ENCODE data around the gene FZD4. TPM values are rescaled to one million over a fixed set of nuclear protein-coding genes. Genes with fewer than 3 reads are reported as not detected.
"Not testable (repeated sequence)": the region's sequence is repeated elsewhere in the genome, so short reads cannot be mapped to it uniquely, and the experiment has no call there.

FZD4 gene
- polyA plus RNA-seq, 2 donors = 1.4 to 2.0 TPM

DNA sequence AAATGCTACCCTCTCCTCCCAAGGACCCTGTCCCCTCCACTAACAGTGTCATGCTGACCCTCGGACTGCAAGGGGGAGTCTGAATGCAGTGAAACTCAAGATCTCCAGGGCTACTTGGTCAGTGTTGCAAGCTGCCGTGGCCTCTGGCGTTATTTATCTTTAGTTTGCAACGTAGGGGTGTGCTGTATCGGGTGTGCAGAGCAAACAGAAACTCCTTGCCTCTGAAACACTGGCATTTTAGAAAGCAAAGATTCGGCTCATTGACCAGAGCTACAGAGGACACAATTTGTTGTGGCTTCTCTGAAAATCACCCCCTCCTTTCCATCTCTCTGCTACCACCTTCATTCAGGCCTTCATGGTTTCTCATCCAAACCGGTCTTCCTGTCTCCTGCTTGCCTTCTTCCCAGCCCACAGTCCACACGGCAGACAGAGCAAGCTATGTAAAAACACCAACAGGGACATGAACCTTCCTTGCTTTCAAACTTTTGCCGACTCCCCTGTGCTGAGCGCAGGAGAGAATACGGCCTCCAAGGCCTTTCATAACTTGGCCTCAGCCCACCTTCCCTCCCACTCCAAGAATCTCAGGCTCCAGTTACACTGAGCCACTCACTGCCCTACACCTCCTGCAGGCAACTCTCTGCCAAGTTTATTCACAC is 14.9 kb downstream of the FZD4 start:
- H3K4me3 ChIP-seq (ENCODE audit: low read depth in 1 of 2, low read length in 2 of 2) = no peak overlapping the region
- H3K9me3 ChIP-seq (ENCODE audit: control insufficient read depth in 2 of 2, insufficient read depth in 1 of 2, low read depth in 1 of 2, low read length in 1 of 2) = no peaks in the 10 kb centered on the region
- no peaks in the 10 kb centered on the region for H3K4me1 ChIP-seq (ENCODE audit: control insufficient read depth in 2 of 2, insufficient read depth in 2 of 2, low read length in 1 of 2)
- WGBS, 2 donors = 42 to 48% methylated on average over 11 of the region's 11 CpGs
- H3K27ac ChIP-seq (ENCODE audit: low read depth in 2 of 2, low read length in 1 of 2) = peak overlapping the region; percentile 62 to 73
- H3K36me3 ChIP-seq (ENCODE audit: control insufficient read depth in 2 of 2, insufficient read depth in 2 of 2, low read length in 1 of 2) = no peaks in the 10 kb centered on the region
- H3K27me3 ChIP-seq (ENCODE audit: control insufficient read depth in 1 of 2, insufficient read depth in 2 of 2, low read length in 2 of 2) = no peaks in the 10 kb centered on the region

DNA sequence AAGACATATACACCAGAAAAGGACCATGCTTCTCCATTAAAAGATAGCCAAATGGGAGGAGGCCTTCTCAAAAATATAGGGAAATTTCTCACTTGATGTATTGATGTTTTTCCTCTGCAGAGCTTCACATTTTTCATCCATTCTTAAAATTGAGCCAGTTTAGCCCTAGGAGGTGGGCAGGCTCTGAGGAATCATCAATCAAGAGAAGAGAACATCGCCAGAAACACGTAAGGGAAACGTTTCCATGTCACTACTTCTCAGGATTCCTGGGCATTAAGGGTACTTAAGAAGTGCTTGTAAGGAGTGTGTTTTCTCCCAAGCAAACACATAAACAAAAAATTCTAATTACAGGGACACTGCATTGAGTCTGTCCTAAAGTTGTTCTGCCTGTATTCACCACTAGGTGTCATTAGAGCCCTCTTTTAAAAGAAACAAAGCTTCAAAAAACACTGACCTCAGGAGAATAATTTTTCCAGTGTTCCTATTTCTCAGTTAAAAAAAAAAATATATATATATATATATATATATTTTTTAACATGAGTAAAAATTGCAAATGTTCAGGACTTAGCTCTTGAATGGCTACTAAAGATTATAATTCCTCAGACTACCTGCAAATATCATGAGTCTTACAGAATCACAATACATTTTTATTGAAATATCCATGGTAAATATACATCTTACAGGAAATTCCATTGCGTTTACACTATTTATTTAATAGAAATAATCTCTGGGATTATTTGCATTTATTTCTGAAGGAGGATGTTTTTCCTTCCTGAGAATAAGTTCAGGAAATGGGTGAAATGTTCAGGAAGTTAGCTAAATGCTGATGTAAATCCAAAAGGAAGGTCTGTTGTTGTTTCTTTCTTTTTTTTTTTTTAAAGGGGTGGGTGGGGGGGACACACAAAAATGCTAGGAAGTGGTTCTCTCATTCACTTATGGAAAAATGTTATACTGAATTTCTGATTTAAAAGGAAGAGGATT is 16.0 kb downstream of the FZD4 start:
- no peaks in the 10 kb centered on the region for H3K4me1 ChIP-seq (ENCODE audit: control insufficient read depth in 2 of 2, insufficient read depth in 2 of 2, low read length in 1 of 2)
- WGBS, 2 donors = 10 to 14% methylated on average over 4 of the region's 4 CpGs

DNA sequence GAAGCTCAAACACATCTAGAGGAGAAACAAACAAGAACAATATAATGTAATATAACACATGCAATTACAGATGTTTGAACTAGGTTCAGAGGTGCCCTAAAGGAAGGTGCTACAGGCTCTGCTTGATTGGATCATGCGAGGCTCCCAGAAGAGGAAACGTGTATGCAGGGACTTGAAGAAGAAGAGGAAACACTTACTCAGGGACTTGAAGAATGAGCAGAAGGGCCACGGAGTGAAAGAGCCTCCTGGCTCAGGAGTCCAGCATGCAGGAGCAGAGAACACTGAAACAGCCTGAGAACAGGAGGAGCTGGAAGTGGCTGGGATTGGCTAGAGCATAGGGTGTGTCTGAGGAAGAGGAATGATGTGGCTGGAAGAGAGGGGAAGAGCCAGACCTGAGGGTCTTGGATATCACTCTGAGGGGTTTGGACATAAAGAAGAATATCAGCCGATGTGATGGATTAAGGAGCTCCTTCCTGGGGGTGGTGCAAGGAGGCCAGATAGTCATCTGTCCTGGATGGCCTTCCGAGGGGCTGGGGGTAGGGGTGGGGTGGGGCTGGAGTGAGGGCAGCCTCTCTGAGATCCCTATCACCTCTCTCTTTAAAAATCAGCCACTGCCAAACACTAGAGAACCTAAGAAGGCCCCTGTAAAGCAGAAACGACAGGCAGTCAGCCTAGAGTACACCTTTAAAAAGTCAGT is 16.8 kb downstream of the FZD4 start:
- Histone ChIP-seq H3K9me3 (ENCODE audit: control insufficient read depth in 2 of 2, insufficient read depth in 1 of 2, low read depth in 1 of 2, low read length in 1 of 2) (no peaks in the 10 kb centered on the region), H3K4me3 (ENCODE audit: low read depth in 1 of 2, low read length in 2 of 2) (no peak overlapping the region), H3K4me1 (ENCODE audit: control insufficient read depth in 2 of 2, insufficient read depth in 2 of 2, low read length in 1 of 2) (no peaks in the 10 kb centered on the region), H3K27ac (ENCODE audit: low read depth in 2 of 2, low read length in 1 of 2) (no peak overlapping the region), H3K27me3 (ENCODE audit: control insufficient read depth in 1 of 2, insufficient read depth in 2 of 2, low read length in 2 of 2) (no peaks in the 10 kb centered on the region), H3K36me3 (ENCODE audit: control insufficient read depth in 2 of 2, insufficient read depth in 2 of 2, low read length in 1 of 2) (no peaks in the 10 kb centered on the region)
- 44 to 50% methylated on average over 6 of the region's 6 CpGs for WGBS, 2 donors

More for the DNA sequence above, 16.0 kb downstream of the FZD4 start:
- Histone ChIP-seq H3K4me3 (ENCODE audit: low read depth in 1 of 2, low read length in 2 of 2) (no peak overlapping the region), H3K36me3 (ENCODE audit: control insufficient read depth in 2 of 2, insufficient read depth in 2 of 2, low read length in 1 of 2) (no peaks in the 10 kb centered on the region), H3K9me3 (ENCODE audit: control insufficient read depth in 2 of 2, insufficient read depth in 1 of 2, low read depth in 1 of 2, low read length in 1 of 2) (no peaks in the 10 kb centered on the region), H3K27me3 (ENCODE audit: control insufficient read depth in 1 of 2, insufficient read depth in 2 of 2, low read length in 2 of 2) (no peaks in the 10 kb centered on the region), H3K27ac (ENCODE audit: low read depth in 2 of 2, low read length in 1 of 2) (peak overlapping the region in 1 of 2 donors; percentile 62)

DNA sequence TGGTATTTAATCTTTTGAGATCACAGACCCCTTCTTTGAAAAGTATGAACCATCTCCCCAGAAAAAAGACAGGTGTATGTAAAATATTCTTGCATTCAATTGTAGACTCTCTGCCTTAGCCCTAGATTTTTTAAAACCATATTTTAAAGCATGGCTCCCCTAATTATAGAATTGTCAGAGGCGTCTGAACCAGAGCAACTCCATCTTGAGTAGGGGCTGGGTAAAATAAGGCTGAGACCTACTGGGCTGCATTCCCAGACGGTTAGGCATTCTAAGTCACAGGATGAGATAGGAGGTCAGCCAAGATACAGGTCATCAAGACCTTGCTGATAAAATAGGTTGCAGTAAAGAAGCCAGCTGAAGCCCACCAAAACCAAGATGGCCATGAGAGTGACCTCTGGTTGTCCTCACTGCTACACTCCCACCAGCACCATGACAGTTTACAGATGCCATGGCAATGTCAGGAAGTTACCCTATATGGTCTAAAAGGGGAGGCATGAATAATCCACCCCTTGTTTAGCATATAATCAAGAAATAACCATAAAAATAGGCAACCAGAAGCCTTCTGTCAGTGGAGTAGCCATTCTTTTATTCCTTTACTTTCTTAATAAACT is 17.9 kb downstream of the FZD4 start:
- WGBS, 2 donors = 77 to 82% methylated on average over 2 of the region's 2 CpGs
- not testable (repeated sequence) for H3K4me1 ChIP-seq (ENCODE audit: control insufficient read depth in 2 of 2, insufficient read depth in 2 of 2, low read length in 1 of 2)

GRCh38 chr11:86934926-86935579 is 20.1 kb downstream of the FZD4 start:
- Histone ChIP-seq H3K27ac (ENCODE audit: low read depth in 2 of 2, low read length in 1 of 2) (no peak overlapping the region), H3K9me3 (ENCODE audit: control insufficient read depth in 2 of 2, insufficient read depth in 1 of 2, low read depth in 1 of 2, low read length in 1 of 2) (no peaks in the 10 kb centered on the region), H3K4me3 (ENCODE audit: low read depth in 1 of 2, low read length in 2 of 2) (no peak overlapping the region), H3K36me3 (ENCODE audit: control insufficient read depth in 2 of 2, insufficient read depth in 2 of 2, low read length in 1 of 2) (no peaks in the 10 kb centered on the region), H3K27me3 (ENCODE audit: control insufficient read depth in 1 of 2, insufficient read depth in 2 of 2, low read length in 2 of 2) (no peaks in the 10 kb centered on the region), H3K4me1 (ENCODE audit: control insufficient read depth in 2 of 2, insufficient read depth in 2 of 2, low read length in 1 of 2) (no peaks in the 10 kb centered on the region)
- 69 to 72% methylated on average over 3 of the region's 3 CpGs for WGBS, 2 donors

More for the DNA sequence above, 17.9 kb downstream of the FZD4 start:
- not testable (repeated sequence) for H3K4me3 ChIP-seq (ENCODE audit: low read depth in 1 of 2, low read length in 2 of 2); H3K27me3 ChIP-seq (ENCODE audit: control insufficient read depth in 1 of 2, insufficient read depth in 2 of 2, low read length in 2 of 2); H3K9me3 ChIP-seq (ENCODE audit: control insufficient read depth in 2 of 2, insufficient read depth in 1 of 2, low read depth in 1 of 2, low read length in 1 of 2); H3K27ac ChIP-seq (ENCODE audit: low read depth in 2 of 2, low read length in 1 of 2); H3K36me3 ChIP-seq (ENCODE audit: control insufficient read depth in 2 of 2, insufficient read depth in 2 of 2, low read length in 1 of 2)

- no peaks in the 10 kb centered on the region for H3K27me3 ChIP-seq (ENCODE audit: control insufficient read depth in 1 of 2, insufficient read depth in 2 of 2, low read length in 2 of 2)
- H3K4me1 ChIP-seq (ENCODE audit: control insufficient read depth in 2 of 2, insufficient read depth in 2 of 2, low read length in 1 of 2) = no peaks in the 10 kb centered on the region
- H3K36me3 ChIP-seq (ENCODE audit: control insufficient read depth in 2 of 2, insufficient read depth in 2 of 2, low read length in 1 of 2) = no peaks in the 10 kb centered on the region
- H3K4me3 ChIP-seq (ENCODE audit: low read depth in 1 of 2, low read length in 2 of 2) = no peak overlapping the region
- no peak overlapping the region for H3K27ac ChIP-seq (ENCODE audit: low read depth in 2 of 2, low read length in 1 of 2)
- H3K9me3 ChIP-seq (ENCODE audit: control insufficient read depth in 2 of 2, insufficient read depth in 1 of 2, low read depth in 1 of 2, low read length in 1 of 2) = no peaks in the 10 kb centered on the region
These were observed 20.7 kb downstream of the FZD4 start for GRCh38 chr11:86934582-86934900.

DNA sequence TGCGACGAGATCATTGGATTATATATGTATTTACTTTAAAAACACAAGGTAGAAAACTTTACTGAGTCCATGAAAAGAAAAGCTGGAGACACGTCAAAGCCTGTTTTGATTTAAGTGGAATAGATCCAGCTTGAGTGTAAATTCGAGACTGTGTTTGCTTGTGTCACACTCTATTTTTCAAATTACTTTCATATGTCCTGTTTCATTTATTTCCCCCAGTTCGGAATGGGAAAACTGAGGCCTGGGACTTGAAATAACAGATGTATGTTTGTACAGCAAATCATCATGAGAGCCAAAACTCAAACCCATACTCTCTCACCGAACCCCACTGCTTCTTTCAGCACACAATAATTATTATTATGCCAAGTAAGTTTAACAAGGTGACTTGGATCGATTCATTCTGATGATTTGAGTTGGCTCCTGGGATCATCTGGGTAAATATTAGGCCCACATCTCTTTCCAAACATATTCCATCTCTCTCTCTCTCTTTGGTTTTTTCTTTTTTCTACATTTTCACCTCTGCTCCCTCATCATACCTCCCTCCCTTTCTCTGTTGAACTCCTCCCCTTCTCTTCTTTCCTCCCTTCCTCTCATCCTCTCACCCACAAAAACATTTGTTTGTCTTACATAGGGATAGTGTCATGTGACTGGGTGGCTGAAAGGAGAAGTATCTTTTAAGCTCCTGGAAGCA is 21.2 kb downstream of the FZD4 start:
- Histone ChIP-seq H3K4me3 (ENCODE audit: low read depth in 1 of 2, low read length in 2 of 2) (no peak overlapping the region), H3K27ac (ENCODE audit: low read depth in 2 of 2, low read length in 1 of 2) (no peak overlapping the region), H3K9me3 (ENCODE audit: control insufficient read depth in 2 of 2, insufficient read depth in 1 of 2, low read depth in 1 of 2, low read length in 1 of 2) (no peaks in the 10 kb centered on the region), H3K36me3 (ENCODE audit: control insufficient read depth in 2 of 2, insufficient read depth in 2 of 2, low read length in 1 of 2) (no peaks in the 10 kb centered on the region), H3K4me1 (ENCODE audit: control insufficient read depth in 2 of 2, insufficient read depth in 2 of 2, low read length in 1 of 2) (no peaks in the 10 kb centered on the region), H3K27me3 (ENCODE audit: control insufficient read depth in 1 of 2, insufficient read depth in 2 of 2, low read length in 2 of 2) (no peaks in the 10 kb centered on the region)
- WGBS, 2 donors = 39 to 44% methylated on average over 7 of the region's 7 CpGs

GRCh38 chr11:86932924-86933875 is 22.0 kb downstream of the FZD4 start:
- Histone ChIP-seq H3K4me3 (ENCODE audit: low read depth in 1 of 2, low read length in 2 of 2) (no peak overlapping the region), H3K4me1 (ENCODE audit: control insufficient read depth in 2 of 2, insufficient read depth in 2 of 2, low read length in 1 of 2) (no peaks in the 10 kb centered on the region), H3K27me3 (ENCODE audit: control insufficient read depth in 1 of 2, insufficient read depth in 2 of 2, low read length in 2 of 2) (no peaks in the 10 kb centered on the region), H3K36me3 (ENCODE audit: control insufficient read depth in 2 of 2, insufficient read depth in 2 of 2, low read length in 1 of 2) (no peaks in the 10 kb centered on the region), H3K27ac (ENCODE audit: low read depth in 2 of 2, low read length in 1 of 2) (no peak overlapping the region), H3K9me3 (ENCODE audit: control insufficient read depth in 2 of 2, insufficient read depth in 1 of 2, low read depth in 1 of 2, low read length in 1 of 2) (no peaks in the 10 kb centered on the region)
- 74 to 78% methylated on average over 11 of the region's 11 CpGs for WGBS, 2 donors
